Left renal cortex interstitium (tissue), 4 donors: ENCODE results near the gene TMEM161A. TPM values are rescaled to one million over a fixed set of nuclear protein-coding genes. Genes with fewer than 3 reads are reported as not detected.
"Not testable (repeated sequence)": the region's sequence is repeated elsewhere in the genome, so short reads cannot be mapped to it uniquely, and the experiment has no call there.

ENCODE experiments used
- DNase-seq, 4 donors: peaks; one replicate each; pipeline ENCODE4 v3.0.0-alpha.2; 2013; ENCODE audit warnings: low read depth in 4 of 4, low spot score in 2 of 4, missing footprints in 1 of 4
- polyA plus RNA-seq, 4 donors: library from polyadenylated mRNA; unstranded; fragments of 120-200 nt; gene quantifications; one replicate each; pipeline ENCODE4 v1.2.1, GENCODE V29; 2013; ENCODE audit not compliant: insufficient read length in 4 of 4

Gene TMEM161A
- polyA plus RNA-seq, 4 donors, result 25.5 to 46.2 (median 36.3) TPM

- no peak for DNase-seq
Observed at GRCh38 chr19:19157808-19158207, 19.5 kb upstream of the TMEM161A start.

GRCh38 chr19:19155495-19156219 lies 17.4 kb upstream of the TMEM161A start:
- DNase-seq, result no peak

- no peak for DNase-seq
Observed at GRCh38 chr19:19154768-19155494, 16.7 kb upstream of the TMEM161A start.

- no peak for DNase-seq
Observed at GRCh38 chr19:19152668-19153384, 14.5 kb upstream of the TMEM161A start.

GRCh38 chr19:19151418-19151817 lies 13.1 kb upstream of the TMEM161A start:
- DNase-seq, result no peak

- DNase-seq, result no peak
Observed at GRCh38 chr19:19149435-19149834, 11.2 kb upstream of the TMEM161A start.

GRCh38 chr19:19148504-19148903 lies 10.2 kb upstream of the TMEM161A start:
- DNase-seq, result not testable (repeated sequence)

GRCh38 chr19:19147344-19147743 lies 9.1 kb upstream of the TMEM161A start:
- DNase-seq, result no peak

- DNase-seq, result no peak
Observed at GRCh38 chr19:19146865-19147264, 8.6 kb upstream of the TMEM161A start.

- DNase-seq, result peak in 1 of 4 donors; percentile 49
Observed at GRCh38 chr19:19145684-19146608, 7.7 kb upstream of the TMEM161A start.

GRCh38 chr19:19145281-19145680 lies 7.0 kb upstream of the TMEM161A start:
- no peak for DNase-seq

GRCh38 chr19:19142347-19142746 lies 4.1 kb upstream of the TMEM161A start:
- DNase-seq, result no peak

- DNase-seq, result no peak
Observed at GRCh38 chr19:19140476-19140875, 2.2 kb upstream of the TMEM161A start.

GRCh38 chr19:19139876-19140229 lies 1.6 kb upstream of the TMEM161A start:
- DNase-seq, result no peak

GRCh38 chr19:19137556-19138108 lies 646 bp downstream of the TMEM161A start:
- no peak for DNase-seq

GRCh38 chr19:19135713-19136112 lies 2.6 kb downstream of the TMEM161A start:
- DNase-seq, result not testable (repeated sequence)

GRCh38 chr19:19134687-19135158 lies 3.6 kb downstream of the TMEM161A start:
- peak in 1 of 4 donors; percentile 49 for DNase-seq

- DNase-seq, result no peak
Observed at GRCh38 chr19:19133985-19134384, 4.3 kb downstream of the TMEM161A start.

GRCh38 chr19:19132912-19133311 lies 5.4 kb downstream of the TMEM161A start:
- no peak for DNase-seq

GRCh38 chr19:19131989-19132388 lies 6.3 kb downstream of the TMEM161A start:
- DNase-seq, result no peak
